Prostate gland (tissue), 2 donors: ENCODE data around the gene GNPAT. TPM values are rescaled to one million over a fixed set of nuclear protein-coding genes. Genes with fewer than 3 reads are reported as not detected.

Experiments used
- DNase-seq: peaks from one replicate; pipeline ENCODE4 v3.0.0-alpha.2; 2019; ENCODE audit warnings: low spot score
- H3K27ac ChIP-seq, 2 donors: fragments of 200-600 bp; sonication (generic); 2 replicates each; pipeline ENCODE4 v1.5.1; 2017 to 2019
- H3K27me3 ChIP-seq: fragments of 200-600 bp; sonication (generic); replicated peaks from 2 replicates; pipeline ENCODE4 v1.5.1; 2019; ENCODE audit not compliant: insufficient read depth
- H3K36me3 ChIP-seq, 2 donors: fragments of 200-600 bp; sonication (generic); 1 replicate in 1 of 2; 2 replicates in 1 of 2; pipeline versions ENCODE4 v1.5.1 to v1.8.1; 2017 to 2019
- H3K4me1 ChIP-seq: fragments of 200-600 bp; sonication (generic); replicated peaks from 2 replicates; pipeline ENCODE4 v1.5.1; 2019
- H3K4me3 ChIP-seq, 2 donors: fragments of 200-600 bp; sonication (generic); 2 replicates each; pipeline ENCODE4 v1.5.1; 2017 to 2019
- H3K9me3 ChIP-seq: fragments of 200-600 bp; sonication (generic); 2 replicates; pipeline ENCODE4 v1.5.1; 2017
- CTCF ChIP-seq, 4 experiments: fragments of 200-600 bp in 2 of 4; fragments of 450-650 bp in 2 of 4; sonication (generic) in 2 of 4; IDR thresholded peaks; 1 replicate in 3 of 4; 2 replicates in 1 of 4; pipeline ENCODE4 v1.5.1; 2016 to 2019; ENCODE audit warnings: antibody characterized with exemption in 4 of 4, mild to moderate bottlenecking in 2 of 4, moderate library complexity in 2 of 4
- POLR2A ChIP-seq: fragments of 450-650 bp; IDR thresholded peaks from one replicate; pipeline ENCODE4 v1.6.1; 2016; ENCODE audit warnings: antibody characterized with exemption, mild to moderate bottlenecking
- POLR2AphosphoS5 ChIP-seq: sonication (generic); formaldehyde crosslinking; IDR thresholded peaks from one replicate; pipeline ENCODE4 v1.6.1; 2017; ENCODE audit warnings: antibody characterized with exemption
- WGBS: methylation state at CpG from one replicate; pipeline ENCODE4 v1.1.5; 2018; 5-methylcytosine and 5-hydroxymethylcytosine counted together
- intact Hi-C: fragments of 100-400 bp; cut with DNase I; formaldehyde crosslinking; loops from one replicate; pipeline ENCODE4 v1.14.2; 2022
- total RNA-seq, 2 donors: library from RNA; depleted of rRNA; stranded (reverse); fragments of >200 nt; gene quantifications; one replicate each; pipeline ENCODE4 v1.1.0, GENCODE V29; 2016

The GNPAT gene
- total RNA-seq, 2 donors from 2014 or later: 40.6 to 45.2 TPM

GRCh38 chr1:231235526-231236207 is 5.3 kb upstream of the GNPAT start:
- Histone ChIP-seq H3K27me3 (no peaks in the 10 kb centered on the region), H3K9me3 (no peaks in the 10 kb centered on the region), H3K4me3 (no peak overlapping the region), H3K4me1 (no peaks in the 10 kb centered on the region), H3K36me3 (no peaks in the 10 kb centered on the region), H3K27ac (peak overlapping the region; percentile 4 to 42)
- WGBS: 90% methylated on average over 3 of the region's 3 CpGs
- intact Hi-C loops: no loop called here
- no peak for TF ChIP-seq CTCF (IDR thresholded peaks at IDR 0.05)
- no peak for TF ChIP-seq POLR2AphosphoS5
- no peak for TF ChIP-seq POLR2A
- no peak for DNase-seq

GRCh38 chr1:231236208-231236591 is 4.8 kb upstream of the GNPAT start:
- Histone ChIP-seq H3K4me1 (no peaks in the 10 kb centered on the region), H3K27me3 (no peaks in the 10 kb centered on the region), H3K36me3 (no peaks in the 10 kb centered on the region), H3K4me3 (no peak overlapping the region), H3K27ac (peak overlapping the region; percentile 36 to 42), H3K9me3 (no peaks in the 10 kb centered on the region)
- intact Hi-C loops: no loop called here
- peak; percentile 43 for DNase-seq
- WGBS: 57% methylated on average over 4 of the region's 4 CpGs
- TF ChIP-seq POLR2A (no peak), POLR2AphosphoS5 (peak; percentile 82)

- TF ChIP-seq CTCF (IDR thresholded peaks at IDR 0.05) (no peak), POLR2AphosphoS5 (no peak), POLR2A (no peak)
- Histone ChIP-seq H3K4me3 (no peak overlapping the region), H3K27me3 (no peaks in the 10 kb centered on the region), H3K36me3 (no peaks in the 10 kb centered on the region), H3K9me3 (no peaks in the 10 kb centered on the region), H3K27ac (peak overlapping the region; percentile 36 to 42), H3K4me1 (no peaks in the 10 kb centered on the region)
- 92% methylated on average over 9 of the region's 9 CpGs for WGBS
- intact Hi-C loops: no loop called here
- DNase-seq: no peak
Observed at GRCh38 chr1:231236938-231237337, 4.1 kb upstream of the GNPAT start.

DNA sequence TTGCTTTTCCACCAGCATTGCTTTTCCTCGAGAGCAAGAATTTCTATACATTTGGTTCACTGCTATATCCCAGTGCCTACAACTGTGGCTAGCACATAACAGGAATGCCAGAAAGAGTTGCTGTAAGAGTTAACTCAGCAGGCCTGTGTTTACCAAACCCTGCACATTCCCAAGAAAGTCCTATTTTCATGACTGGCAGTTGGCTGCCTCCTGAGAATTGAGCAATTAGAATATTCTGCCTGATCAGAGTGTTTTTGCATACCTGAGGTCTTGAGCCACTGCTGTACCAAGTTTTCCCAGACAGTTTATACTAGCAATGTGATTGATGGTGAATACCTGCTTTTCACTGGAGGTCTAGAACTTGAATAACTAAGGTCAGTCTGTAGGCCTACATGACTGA is 2.7 kb upstream of the GNPAT start:
- no peaks in the 10 kb centered on the region for H3K9me3 ChIP-seq
- H3K27me3 ChIP-seq: no peaks in the 10 kb centered on the region
- DNase-seq: no peak
- intact Hi-C loops: no loop called here
- 97% methylated on average over 1 of the region's 1 CpG for WGBS
- no peak overlapping the region for H3K4me3 ChIP-seq
- no peaks in the 10 kb centered on the region for H3K4me1 ChIP-seq
- H3K36me3 ChIP-seq: no peaks in the 10 kb centered on the region
- no peak for TF ChIP-seq CTCF (IDR thresholded peaks at IDR 0.05)
- no peak for TF ChIP-seq POLR2AphosphoS5
- no peak for TF ChIP-seq POLR2A
- H3K27ac ChIP-seq: no peak overlapping the region

DNA sequence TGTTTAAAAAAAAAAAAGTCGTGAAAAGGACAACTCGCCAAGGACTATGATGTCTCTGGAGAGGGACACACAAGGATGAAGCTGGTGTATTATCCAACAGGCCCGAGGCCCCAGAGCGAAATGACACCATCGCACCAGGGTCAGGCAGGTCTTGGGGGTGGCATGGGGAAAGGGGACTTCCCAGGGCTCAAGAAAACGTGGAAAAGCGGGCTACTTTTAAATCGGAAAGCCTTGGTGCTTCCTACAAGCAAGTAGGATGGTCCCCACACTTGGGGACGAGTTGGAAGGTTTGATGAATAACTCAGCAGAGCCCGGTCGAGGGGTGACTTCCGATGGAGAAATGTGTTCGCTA is 505 bp upstream of the GNPAT start:
- intact Hi-C loops: loop anchor here (5.0 kb wide), 1 partner anchor 97 kb away; the partner anchor contains the start of genes EXOC8 and SPRTN
- Histone ChIP-seq H3K4me1 (no peaks in the 10 kb centered on the region), H3K27ac (peak overlapping the region; percentile 76 to 78), H3K9me3 (no peaks in the 10 kb centered on the region), H3K36me3 (no peaks in the 10 kb centered on the region), H3K4me3 (peak overlapping the region; percentile 60 to 75), H3K27me3 (no peaks in the 10 kb centered on the region)
- no peak for DNase-seq
- 1% methylated on average over 13 of the region's 13 CpGs for WGBS
- TF ChIP-seq POLR2AphosphoS5 (no peak), CTCF (IDR thresholded peaks at IDR 0.05) (no peak), POLR2A (no peak)
